Activated CD4-positive, CD25-positive, alpha-beta regulatory T cell treated with anti-CD3 and anti-CD28 coated beads, Interleukin-2, amount 50 U/mL, for 24 hours (primary cell): Measurements from ENCODE around the gene PRKCSH.
"Not testable (repeated sequence)": the region's sequence is repeated elsewhere in the genome, so short reads cannot be mapped to it uniquely, and the experiment has no call there.

ENCODE experiments used
- ATAC-seq, 2 donors: fragments of 150-1000 bp; cut with Tn5 transposase; one replicate each; pipeline ENCODE4 v1.10.0; 2021; ENCODE audit warnings: mild to moderate bottlenecking in 1 of 2, moderate library complexity in 1 of 2

PRKCSH gene

DNA sequence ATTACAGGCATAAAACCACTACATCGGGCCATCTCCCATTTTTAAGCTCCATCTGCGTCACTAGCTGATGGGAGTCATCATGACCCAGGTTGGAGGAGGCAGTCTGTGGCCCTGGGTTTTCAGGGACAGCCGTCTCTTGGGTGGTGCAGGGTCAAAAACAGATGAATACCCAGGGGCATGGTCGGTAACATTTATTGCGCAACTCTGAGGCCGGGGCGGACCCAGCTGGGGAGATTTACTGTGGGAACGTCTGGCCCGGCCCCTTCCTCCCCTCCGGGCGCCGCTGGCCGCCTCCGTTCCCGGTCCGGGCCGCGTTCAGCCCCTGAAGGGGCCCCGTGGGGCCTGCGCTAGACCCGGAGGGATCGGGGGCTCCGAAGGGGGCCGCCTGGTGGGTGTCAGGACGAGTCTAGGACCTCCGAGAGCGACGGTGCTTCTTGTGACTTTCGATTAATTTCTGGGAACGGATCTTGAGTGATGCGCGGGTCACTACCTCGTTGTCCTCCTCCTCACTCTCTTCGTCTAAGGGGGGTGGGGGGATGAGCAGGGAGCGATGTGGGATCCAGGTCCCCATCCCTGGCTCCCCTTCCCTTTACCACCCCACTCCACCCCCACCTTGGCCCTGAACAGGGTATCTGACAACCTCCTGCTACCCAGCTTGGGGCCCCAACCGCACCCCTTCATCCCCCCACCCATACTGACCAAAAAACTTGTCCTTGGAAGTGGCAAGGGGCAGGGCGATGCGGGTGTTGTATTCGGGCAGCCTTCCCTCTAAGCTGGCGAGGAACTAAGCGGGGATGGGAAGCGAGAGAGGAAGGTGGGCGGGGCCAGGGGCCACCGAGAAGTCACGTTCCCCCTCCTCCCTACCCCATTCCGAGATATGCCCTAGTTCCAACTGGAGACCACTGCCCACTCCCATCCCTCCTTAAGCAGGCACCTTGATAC, 14.7 kb upstream of the PRKCSH start:
- ATAC-seq, result no peak

DNA sequence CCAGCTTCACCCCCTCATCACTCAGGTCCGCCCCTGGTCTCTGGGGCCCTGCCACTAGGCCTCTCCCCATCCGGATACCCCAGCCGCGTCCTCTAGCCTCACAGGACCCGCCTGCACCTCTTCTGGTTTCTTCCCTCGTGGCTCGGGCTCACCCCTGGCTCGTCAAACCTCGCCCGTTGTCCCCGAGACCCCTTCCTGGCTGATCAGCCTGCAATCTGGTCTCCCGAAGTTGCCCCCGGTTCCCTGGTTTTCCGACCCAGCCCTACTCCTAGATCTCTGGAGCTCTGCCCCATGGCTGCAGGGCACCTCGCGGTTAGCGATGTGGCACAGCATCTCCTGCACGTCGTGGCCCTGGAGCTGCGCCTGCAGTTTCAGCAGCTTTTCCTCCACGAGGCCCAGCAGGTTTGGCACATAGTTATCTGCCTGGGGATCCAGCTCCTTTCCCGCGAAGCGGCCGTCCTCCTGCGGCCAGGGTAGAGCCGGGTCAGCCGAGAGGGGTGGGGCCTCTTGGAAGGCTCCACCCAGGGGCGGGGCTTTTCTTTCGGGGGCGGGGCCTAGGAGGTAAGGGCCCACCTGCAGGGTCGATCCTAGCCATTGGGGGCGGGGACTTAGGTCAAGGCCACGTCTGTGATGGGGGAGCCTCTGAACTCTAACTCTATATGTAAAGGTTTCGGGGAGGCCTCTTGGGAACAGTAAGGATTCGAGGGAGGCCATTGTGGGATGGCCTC, 13.9 kb upstream of the PRKCSH start:
- ATAC-seq, result peak; percentile 45 to 46

DNA sequence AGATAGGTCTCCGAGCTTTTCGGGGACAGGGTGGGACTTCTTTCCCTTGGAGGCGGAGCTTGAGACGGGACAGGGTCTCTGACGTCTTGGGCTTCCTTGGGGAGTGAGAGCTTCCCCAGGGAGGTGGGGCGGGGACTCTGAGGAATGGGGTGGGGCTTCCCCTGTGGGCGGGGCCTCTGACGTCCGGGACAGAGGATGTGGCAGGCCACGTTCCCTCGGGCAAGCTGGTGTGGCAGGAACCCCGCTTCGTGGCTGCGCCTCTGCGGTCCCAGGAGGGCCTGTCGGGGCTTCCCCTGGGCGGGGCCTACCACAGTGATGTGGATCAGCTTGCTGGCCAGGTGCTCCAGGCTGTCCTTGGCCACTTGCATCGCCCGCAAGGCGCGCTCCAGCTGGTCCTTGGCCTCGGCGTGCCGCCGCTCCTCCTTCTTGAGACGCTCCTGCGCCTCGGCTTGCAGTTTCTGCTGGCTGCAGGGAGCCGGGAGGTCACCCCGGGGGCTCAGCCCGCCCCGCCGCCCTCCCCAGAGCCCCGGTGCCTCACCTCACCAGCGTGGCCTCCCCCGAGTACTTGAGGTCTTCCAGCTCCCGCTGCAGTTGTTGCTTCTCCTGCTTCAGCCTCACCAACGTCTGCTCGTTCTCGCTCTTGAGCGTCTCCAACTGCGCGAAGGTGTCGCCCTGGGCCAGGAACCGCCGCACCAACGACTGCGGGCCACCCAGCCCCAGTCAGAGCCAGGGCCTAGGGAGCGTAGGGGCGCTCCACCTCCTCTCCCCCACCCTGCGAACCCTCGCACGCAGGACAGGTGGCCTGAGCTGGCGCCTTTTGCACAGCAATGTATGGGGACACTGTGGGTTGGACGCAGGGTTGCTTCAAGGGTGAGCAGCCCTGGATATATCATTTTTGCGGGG, 13.0 kb upstream of the PRKCSH start:
- peak; percentile 65 to 72 for ATAC-seq

DNA sequence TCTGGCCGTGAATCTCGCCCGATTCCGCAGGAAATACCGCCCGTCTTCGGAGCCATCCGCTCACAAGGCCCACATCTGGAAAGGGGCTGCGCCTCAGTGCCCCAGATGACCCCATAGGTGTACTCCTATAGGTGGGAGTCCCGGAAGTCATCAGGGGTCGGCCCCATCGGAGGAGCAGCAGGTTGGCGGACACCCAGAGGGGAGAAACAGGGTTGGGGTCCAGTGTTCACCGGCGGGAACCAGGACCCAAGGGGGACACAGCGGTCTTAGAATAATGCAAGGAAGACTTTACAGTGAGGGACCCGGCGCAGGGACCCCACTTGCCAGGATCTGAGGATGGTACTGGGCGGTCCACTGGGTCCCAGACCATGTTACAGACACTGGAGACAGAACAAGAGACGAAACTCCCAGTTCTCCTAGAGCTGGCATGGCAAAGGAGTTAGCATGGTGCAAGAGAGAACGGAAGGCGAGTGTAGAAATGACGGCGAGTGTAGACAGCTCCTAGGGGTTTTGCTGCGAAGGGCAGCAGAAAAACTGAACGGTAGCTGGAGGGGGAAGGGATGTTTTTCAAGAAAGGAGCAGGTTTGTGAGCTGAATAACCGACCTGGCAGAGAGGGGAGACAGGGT, 12.2 kb upstream of the PRKCSH start:
- ATAC-seq, result no peak

GRCh38 chr19:11423791-11424181, 11.6 kb upstream of the PRKCSH start:
- no peak for ATAC-seq

DNA sequence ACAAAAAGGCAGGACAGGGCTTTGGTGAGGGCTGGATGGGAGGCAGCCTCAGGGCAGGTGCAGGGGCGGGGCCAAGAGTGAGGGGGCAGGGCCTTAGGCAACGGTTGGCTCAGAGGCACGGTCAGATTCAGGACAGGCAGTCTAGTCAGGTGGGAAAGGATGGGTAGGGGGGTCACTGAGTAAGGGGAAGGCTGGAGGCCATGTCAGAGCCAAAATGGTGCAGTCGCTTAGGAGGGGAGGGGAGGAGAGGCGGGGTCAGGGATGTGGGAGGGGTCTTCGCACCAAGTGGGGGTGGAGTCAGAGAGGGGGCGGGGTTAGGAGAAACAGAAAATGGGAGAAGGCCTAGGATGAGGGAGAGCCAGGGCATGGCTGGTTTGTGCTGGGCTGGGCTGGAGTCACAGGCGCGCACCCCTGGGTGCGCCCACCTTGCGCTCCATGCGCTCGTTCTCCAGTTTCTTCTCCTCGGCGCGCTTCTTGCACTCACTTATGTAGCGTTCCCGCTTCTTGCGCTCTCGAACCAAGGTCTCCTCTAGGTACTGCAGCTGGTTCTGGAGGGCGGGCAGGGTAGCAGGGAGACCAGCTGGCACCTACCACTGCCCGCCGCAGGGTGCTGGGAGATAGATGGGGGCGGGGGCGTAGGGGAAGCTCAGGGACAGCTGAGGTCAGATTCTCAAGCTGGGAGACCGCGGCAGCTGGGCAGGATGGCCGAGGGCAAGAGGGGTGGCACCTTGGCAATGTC, 9.5 kb upstream of the PRKCSH start:
- ATAC-seq, result no peak

DNA sequence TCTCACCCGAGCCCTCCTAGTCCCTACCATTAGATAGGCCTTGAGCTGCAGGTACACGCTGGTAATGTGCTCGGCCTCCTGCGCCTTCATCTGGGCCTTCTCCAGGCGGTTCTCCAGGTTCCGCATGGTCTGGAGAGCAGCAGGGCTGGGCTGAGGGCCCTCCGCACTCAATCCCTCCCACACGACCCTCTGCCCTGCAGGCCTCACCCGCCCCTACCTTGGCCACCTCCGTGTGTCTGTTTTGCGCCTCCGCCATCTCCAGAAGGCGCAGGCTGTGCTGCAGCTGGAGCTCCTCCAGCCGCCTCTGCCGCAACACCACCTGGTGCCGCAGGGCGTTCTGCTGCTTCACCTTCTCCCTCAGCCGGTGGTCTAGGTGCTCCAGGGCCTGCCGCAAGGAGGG, 8.8 kb upstream of the PRKCSH start:
- no peak for ATAC-seq

DNA sequence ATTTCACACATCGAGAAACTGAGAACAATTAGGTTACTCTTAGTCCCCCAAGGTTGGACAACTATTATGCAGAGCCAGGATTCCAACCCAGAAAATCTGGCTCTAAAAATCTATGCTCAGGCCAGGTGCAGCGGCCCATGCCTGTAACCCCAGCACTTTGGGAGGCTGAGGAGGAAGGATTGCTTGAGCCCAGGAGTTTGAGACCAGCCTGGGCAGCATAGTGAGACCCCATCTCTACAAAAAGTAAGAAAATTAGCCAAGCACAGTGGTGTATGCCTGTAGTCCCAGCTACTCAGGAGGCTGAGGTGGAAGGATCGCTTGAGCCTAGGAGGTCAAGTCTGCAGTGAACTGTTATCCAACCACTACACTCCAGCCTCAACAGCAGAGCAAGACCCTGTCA, 1.9 kb upstream of the PRKCSH start:
- ATAC-seq, result not testable (repeated sequence)

- ATAC-seq, result peak; percentile 0 to 2
Observed at GRCh38 chr19:11434703-11435056, 755 bp upstream of the PRKCSH start.

DNA sequence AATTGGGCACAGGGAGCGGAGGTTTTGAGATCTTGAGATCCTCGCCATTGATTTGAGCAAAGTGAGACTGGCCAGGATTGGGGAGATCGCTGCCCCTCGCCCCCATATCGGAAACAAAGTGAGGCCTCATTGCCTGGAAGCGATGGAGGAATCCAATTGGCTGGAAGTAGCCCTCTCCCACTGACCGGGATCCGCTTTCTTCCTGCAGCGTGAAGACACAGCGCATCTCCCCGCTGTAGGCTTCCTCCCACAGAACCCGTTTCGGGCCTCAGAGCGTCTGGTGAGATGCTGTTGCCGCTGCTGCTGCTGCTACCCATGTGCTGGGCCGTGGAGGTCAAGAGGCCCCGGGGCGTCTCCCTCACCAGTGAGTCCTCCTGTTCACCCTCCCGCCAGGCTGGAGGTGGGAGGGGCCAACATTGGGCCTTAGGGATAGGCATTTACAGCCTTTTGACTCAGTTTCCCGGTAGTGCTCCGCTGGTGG, 438 bp downstream of the PRKCSH start:
- no peak for ATAC-seq

DNA sequence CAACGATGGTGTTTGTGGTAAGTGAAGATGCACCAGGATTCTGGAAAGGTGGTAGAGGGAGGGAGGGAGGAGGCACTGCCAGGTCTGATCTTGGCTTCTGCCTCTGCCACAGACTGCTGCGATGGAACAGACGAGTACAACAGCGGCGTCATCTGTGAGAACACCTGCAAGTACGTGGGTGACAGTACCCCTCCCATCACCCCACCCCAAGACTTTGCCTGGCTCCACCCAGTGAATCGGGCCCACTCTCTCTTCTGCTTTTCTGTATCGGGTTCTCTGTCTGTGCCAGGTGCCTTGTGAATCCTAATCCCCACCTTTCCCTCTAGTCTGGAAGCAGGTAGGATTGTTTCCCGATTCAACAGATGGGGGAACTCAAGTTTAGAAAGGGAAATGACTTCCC, 2.5 kb downstream of the PRKCSH start:
- no peak for ATAC-seq

DNA sequence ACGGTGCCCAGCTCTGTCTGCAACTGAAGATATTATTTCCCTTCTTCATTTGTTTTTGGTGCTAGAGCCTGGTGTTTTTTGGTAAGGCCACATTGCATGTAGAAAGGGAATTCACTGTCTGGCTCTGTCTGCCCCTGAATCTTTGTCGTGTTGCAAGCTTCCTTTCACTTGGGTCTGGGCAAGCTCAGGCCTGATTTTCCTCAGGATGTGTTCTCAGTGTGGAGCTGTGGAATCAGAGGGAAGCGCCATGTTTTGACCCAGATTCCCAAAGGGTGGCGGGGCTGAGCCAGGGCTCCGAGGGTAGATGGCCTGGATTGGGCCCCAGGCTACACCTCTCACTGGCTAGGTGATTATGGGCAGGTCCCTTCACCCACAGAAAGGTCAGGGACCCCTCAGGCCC, 8.6 kb downstream of the PRKCSH start:
- no peak for ATAC-seq

GRCh38 chr19:11445141-11445540, 9.7 kb downstream of the PRKCSH start:
- ATAC-seq, result no peak

DNA sequence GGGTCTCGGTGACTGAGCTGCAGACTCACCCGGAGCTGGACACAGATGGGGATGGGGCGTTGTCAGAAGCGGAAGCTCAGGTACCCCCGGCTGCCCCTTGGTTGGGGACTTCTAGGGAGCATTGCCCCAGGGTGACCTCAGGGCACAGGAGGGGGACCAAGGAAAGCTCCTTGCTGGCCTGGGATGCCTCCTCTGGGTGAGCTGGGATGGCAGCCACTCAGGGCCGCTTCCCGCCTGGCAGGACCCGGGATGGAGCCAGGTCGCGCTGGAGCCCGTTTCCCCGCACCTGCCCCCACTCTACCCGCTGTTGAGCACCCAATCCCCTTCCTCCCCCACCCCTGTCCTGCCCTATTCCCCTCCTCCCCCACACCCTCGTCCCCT, 10.8 kb downstream of the PRKCSH start:
- ATAC-seq, result no peak

GRCh38 chr19:11446652-11447301, 11.3 kb downstream of the PRKCSH start:
- peak; percentile 51 to 64 for ATAC-seq

GRCh38 chr19:11447347-11448262, 12.2 kb downstream of the PRKCSH start:
- no peak for ATAC-seq

DNA sequence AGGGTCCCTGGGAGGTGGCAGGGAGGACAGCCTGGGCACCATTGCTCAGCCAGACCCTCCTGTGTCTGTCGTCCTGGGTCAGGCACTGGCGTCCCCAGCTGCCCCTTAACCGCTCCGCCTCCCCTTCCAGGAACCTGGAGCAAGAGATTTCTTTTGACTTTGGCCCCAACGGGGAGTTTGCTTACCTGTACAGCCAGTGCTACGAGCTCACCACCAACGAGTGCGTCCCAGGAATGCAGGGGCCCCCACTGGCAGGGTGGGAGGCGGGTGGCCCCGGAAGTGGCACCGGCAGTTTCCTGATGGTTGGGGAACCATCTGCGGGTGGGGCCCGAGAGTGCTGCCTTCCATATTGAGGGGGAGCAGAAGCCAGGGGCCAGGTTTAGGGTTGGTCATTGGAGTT, 13.0 kb downstream of the PRKCSH start:
- no peak for ATAC-seq

- ATAC-seq, result no peak
Observed at GRCh38 chr19:11448923-11449554, 13.6 kb downstream of the PRKCSH start.

- ATAC-seq, result no peak
Observed at GRCh38 chr19:11450570-11451326, 15.3 kb downstream of the PRKCSH start.
